ENCODE measurements around the gene PDGFA. TPM values are rescaled to one million over a fixed set of nuclear protein-coding genes. Genes with fewer than 3 reads are reported as not detected.

The PDGFA gene
- total RNA-seq, 3 donors from 2014 or later: 10.1 to 31.3 (median 21.8) TPM

- ATAC-seq (no peak), DNase-seq (no peak)
- Mint-ChIP-seq H3K4me1 (ENCODE audit: low read depth) (no peaks in the 10 kb centered on the region), H3K36me3 (ENCODE audit: insufficient read depth) (no peaks in the 10 kb centered on the region), H3K27me3 (ENCODE audit: low read depth) (no peaks in the 10 kb centered on the region), H3K9me3 (no peaks in the 10 kb centered on the region), H3K4me3 (no peak overlapping the region)
These were observed 58.6 kb downstream of the PDGFA start for GRCh38 chr7:461117-461452.

GRCh38 chr7:460374-461116, 59.1 kb downstream of the PDGFA start:
- DNase-seq (no peak), ATAC-seq (no peak)
- H3K36me3 Mint-ChIP-seq (ENCODE audit: insufficient read depth): no peaks in the 10 kb centered on the region
- no peaks in the 10 kb centered on the region for H3K27me3 Mint-ChIP-seq (ENCODE audit: low read depth)
- no peaks in the 10 kb centered on the region for H3K9me3 Mint-ChIP-seq
- H3K4me1 Mint-ChIP-seq (ENCODE audit: low read depth): no peaks in the 10 kb centered on the region
- H3K4me3 Mint-ChIP-seq: no peak overlapping the region

GRCh38 chr7:459584-460373, 59.9 kb downstream of the PDGFA start:
- Mint-ChIP-seq H3K4me1 (ENCODE audit: low read depth) (no peaks in the 10 kb centered on the region), H3K27me3 (ENCODE audit: low read depth) (no peaks in the 10 kb centered on the region), H3K36me3 (ENCODE audit: insufficient read depth) (no peaks in the 10 kb centered on the region), H3K4me3 (no peak overlapping the region), H3K9me3 (no peaks in the 10 kb centered on the region)
- ATAC-seq: no peak
- no peak for DNase-seq

DNA sequence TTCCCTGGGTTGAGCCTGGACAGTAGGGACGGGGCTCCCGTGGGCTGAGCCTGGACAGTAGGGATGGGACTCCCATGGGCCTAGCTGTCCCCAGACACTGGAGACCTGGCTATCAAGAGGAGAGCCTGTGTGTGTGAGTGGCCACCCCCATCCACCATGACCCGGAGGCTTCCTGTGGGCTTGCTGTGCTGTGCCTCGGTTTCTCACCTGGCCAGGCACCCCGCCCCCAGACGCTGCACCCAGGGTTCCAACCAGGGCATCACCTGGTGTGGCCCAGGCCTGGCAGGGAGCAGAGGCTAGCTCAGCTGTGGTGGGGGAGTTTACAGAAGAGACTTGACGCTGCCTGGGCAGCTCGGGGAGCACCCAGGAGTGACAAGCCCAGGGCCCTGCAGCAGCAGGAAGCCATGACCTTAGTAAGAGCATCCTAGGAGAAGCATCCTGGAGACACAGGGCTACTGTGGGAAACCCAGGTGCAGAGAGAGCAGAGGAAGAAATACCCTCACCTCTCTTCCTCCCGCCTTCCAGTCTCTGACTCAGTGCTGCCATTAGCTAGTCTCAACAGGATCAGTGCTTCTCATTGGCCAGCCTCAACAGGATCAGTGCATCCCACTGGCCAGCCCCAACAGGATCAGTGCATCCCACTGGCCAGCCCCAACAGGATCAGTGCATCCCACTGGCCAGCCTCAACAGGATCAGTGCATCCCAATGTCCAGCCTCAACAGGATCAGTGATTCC, 61.0 kb downstream of the PDGFA start:
- Mint-ChIP-seq H3K36me3 (ENCODE audit: insufficient read depth) (no peaks in the 10 kb centered on the region), H3K9me3 (no peaks in the 10 kb centered on the region), H3K27me3 (ENCODE audit: low read depth) (no peaks in the 10 kb centered on the region), H3K4me1 (ENCODE audit: low read depth) (no peaks in the 10 kb centered on the region), H3K4me3 (no peak overlapping the region)
- ATAC-seq (no peak), DNase-seq (no peak)

DNA sequence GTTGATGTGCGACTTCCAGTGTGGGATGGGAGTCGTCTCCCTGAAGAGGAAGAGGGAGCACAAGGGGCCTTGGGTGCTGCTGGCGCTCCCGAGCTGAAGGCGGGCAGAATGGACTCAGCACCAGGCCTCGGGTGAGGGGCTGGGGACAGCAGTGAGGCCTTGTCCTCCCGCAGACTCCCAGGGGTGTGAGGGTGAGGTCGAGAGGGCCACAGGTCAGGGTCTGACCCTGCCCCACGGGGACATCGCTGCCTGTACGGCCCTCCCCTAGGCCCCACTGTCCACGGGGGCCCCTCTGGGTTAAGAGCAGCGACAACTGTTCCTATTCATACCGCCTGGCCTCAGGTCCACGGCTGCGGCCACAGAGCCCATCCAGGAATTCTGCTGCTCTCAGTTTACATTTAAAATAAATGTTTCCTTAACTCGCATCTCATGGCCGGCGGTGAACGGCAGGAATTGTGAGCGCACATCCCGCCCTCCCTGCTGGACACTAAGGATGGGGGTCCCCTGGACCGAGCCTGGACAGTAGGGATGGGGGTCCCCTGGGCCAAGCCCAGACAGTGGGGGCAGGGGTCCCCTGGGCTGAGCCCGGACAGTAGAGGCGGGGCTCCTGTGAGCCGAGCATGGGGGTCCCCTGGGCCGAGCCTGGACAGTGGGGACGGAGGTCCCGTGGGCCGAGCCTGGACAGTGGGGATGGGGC, 61.7 kb downstream of the PDGFA start:
- Mint-ChIP-seq H3K4me3 (no peak overlapping the region), H3K27me3 (ENCODE audit: low read depth) (no peaks in the 10 kb centered on the region), H3K9me3 (no peaks in the 10 kb centered on the region), H3K4me1 (ENCODE audit: low read depth) (no peaks in the 10 kb centered on the region), H3K36me3 (ENCODE audit: insufficient read depth) (no peaks in the 10 kb centered on the region)
- DNase-seq (no peak), ATAC-seq (no peak)

GRCh38 chr7:455110-455928, 64.3 kb downstream of the PDGFA start:
- no peak for DNase-seq
- Mint-ChIP-seq H3K4me3 (no peak overlapping the region), H3K9me3 (no peaks in the 10 kb centered on the region), H3K4me1 (ENCODE audit: low read depth) (peaks cover 11% of the 10 kb centered on the region), H3K27me3 (ENCODE audit: low read depth) (peaks cover 8% of the 10 kb centered on the region), H3K36me3 (ENCODE audit: insufficient read depth) (no peaks in the 10 kb centered on the region)
- ATAC-seq: no peak

GRCh38 chr7:454356-455109, 65.1 kb downstream of the PDGFA start:
- no peak for ATAC-seq
- Mint-ChIP-seq H3K27me3 (ENCODE audit: low read depth) (peaks cover 8% of the 10 kb centered on the region), H3K4me3 (no peak overlapping the region)

DNA sequence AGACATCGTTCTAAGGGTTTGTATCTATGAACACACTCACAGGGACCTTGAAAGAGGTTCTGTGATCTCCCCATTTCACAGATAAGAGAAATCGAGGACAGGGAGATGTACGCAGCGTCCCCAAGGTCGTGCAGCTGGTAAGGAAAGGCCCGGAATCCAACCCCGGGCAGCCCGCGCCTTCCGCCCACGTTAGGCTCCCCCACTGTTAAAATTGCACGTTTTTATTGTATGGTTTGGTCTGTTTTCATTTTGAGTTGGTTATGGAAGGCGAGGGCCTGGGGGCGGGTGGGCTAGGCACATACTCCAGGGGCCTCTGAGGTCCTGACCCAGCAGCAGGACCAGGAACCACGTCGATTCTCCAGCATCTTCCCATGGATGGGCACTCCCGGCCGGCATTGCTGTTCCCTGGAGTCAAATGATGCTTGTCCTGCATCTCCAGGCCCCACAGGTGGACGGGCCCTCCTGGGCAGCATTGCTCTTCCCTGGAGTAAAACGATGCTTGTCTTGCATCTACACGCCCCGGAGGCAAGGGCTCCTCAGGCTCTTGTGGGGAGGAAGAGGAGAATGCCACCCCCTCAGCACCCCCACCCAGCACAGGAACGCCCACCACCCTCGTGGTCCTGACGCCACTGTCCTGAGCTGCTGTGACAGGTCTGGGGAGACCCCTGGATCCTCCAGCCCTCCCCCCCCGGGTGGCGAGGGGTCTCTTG, 65.9 kb downstream of the PDGFA start:
- H3K27me3 Mint-ChIP-seq (ENCODE audit: low read depth): peaks cover 8% of the 10 kb centered on the region
- H3K4me3 Mint-ChIP-seq: no peak overlapping the region
- peaks cover 12% of the 10 kb centered on the region for H3K4me1 Mint-ChIP-seq (ENCODE audit: low read depth)
- ATAC-seq (no peak), DNase-seq (no peak)
- H3K9me3 Mint-ChIP-seq: no peaks in the 10 kb centered on the region
- no peaks in the 10 kb centered on the region for H3K36me3 Mint-ChIP-seq (ENCODE audit: insufficient read depth)

More at GRCh38 chr7:454356-455109, 65.1 kb downstream of the PDGFA start:
- H3K4me1 Mint-ChIP-seq (ENCODE audit: low read depth): peaks cover 11% of the 10 kb centered on the region
- H3K9me3 Mint-ChIP-seq: no peaks in the 10 kb centered on the region
- no peak for DNase-seq
- no peaks in the 10 kb centered on the region for H3K36me3 Mint-ChIP-seq (ENCODE audit: insufficient read depth)

DNA sequence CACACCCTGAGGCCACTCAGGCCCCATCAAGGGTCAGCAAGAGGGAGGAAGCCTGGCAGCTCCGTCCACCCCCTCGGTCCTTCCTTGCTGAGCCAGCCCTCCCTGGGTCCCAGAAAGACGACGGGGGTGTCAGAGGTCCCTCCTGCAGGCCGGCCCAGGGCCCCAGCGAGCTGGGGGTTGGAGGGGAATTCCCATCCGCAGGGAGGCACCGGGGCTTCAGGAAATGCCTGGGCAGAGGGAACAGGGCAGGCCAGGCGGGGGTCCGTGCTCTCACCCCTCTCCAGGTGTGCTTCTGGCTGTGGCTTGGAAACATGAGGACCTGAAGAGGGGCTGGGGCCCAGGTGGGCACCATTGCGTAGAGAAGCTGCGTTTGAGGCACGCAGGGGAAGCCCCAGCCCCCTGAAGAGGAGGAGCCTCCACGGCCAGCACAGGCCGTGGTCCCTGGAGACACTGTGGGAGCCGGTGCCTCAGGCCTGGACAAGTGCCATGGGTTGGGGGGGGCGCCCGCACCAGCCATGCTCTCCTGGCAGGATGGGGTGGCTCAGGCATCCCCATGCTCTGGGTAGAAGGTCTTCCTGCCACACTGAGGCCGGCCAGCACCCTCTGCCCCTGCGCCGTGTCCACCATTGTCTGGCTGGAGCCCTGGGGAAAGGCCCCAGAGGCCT, 66.7 kb downstream of the PDGFA start:
- peaks cover 12% of the 10 kb centered on the region for H3K4me1 Mint-ChIP-seq (ENCODE audit: low read depth)

DNA sequence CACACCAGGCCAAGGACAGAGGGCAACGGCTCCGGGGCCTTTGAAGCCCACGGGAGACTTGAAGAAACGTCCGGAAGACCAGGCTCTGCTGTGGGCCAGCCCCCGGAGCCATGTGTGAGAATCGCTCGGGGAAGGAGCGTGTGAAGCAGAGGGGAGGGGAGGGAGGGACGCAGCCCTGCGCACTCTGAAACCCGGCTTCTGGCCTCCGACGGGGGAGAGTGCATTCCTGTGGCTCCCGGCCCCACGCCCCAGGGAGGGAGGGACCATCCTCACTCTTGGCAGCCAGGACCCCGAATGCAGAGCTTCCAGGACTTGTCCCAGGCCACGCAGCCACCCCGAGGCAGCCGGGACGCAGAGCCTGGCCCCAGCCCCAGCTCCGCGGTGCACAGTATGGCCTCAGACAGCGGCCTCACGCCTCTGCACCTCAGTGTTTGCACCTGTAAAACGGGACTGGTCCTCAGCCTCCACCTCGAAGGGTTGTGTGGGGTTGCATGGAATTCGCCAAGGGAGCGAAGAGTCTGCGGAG, 67.4 kb downstream of the PDGFA start:
- Mint-ChIP-seq H3K27me3 (ENCODE audit: low read depth) (peaks cover 8% of the 10 kb centered on the region), H3K4me3 (no peak overlapping the region), H3K36me3 (ENCODE audit: insufficient read depth) (no peaks in the 10 kb centered on the region), H3K4me1 (ENCODE audit: low read depth) (peaks cover 12% of the 10 kb centered on the region), H3K9me3 (no peaks in the 10 kb centered on the region)
- DNase-seq: no peak
- peak in 1 of 2 donors; percentile 13 for ATAC-seq

More for the DNA sequence above, 66.7 kb downstream of the PDGFA start:
- DNase-seq: no peak
- no peaks in the 10 kb centered on the region for H3K9me3 Mint-ChIP-seq
- no peak for ATAC-seq
- H3K36me3 Mint-ChIP-seq (ENCODE audit: insufficient read depth): no peaks in the 10 kb centered on the region
- peaks cover 8% of the 10 kb centered on the region for H3K27me3 Mint-ChIP-seq (ENCODE audit: low read depth)
- no peak overlapping the region for H3K4me3 Mint-ChIP-seq

DNA sequence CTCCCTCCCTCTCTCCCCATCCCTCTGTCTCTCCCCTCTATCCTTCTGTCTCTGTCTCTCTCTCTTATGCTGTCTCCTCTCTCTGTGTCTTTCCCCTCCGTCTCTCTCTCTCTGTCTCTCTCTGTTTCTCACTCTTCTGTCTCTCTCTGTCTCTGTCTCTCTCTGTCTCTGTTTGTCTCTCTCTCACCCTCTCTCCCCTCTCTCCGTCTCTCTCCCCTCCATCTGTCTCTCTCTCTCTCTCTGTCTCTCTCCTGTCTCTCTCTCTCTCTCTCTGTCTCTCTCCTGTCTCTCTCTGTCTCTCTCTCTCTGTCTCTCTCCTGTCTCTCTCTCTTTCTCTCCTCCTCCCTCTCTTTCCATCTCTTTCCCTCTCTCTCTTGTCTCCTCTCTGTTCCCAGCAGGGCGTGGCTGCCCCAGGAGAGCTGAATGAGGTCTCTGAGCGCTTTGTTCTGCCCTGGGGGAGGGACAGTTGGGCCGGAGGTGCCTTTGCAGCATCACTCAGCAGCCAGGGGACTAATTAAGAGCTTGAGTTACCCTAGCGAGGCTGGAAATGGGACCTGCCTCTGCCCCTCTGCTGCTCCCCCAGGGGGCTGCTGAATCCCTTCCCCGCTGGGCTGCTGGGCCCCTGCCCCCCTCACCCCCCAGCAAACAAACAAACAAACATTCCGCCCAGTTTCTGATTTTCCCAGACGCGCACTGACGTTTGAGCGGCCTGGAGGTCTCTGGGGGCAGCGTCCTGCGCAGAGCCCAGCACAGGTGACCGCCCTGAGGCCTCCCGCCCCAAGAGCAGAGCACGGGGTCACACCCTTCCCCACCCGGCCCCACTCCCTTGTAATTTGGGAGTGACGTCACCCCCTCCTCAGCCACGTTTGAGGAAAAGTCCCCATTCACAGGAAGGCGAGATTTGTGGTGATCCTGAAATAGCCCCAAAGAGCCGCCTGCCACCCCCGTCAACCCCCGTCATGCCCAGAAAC, 68.1 kb downstream of the PDGFA start:
- no peak for ATAC-seq
- peaks cover 12% of the 10 kb centered on the region for H3K4me1 Mint-ChIP-seq (ENCODE audit: low read depth)
- no peaks in the 10 kb centered on the region for H3K36me3 Mint-ChIP-seq (ENCODE audit: insufficient read depth)
- no peak for DNase-seq
- H3K4me3 Mint-ChIP-seq: no peak overlapping the region
- no peaks in the 10 kb centered on the region for H3K9me3 Mint-ChIP-seq
- H3K27me3 Mint-ChIP-seq (ENCODE audit: low read depth): peaks cover 8% of the 10 kb centered on the region

Measured in activated T-cell treated with anti-CD3 and anti-CD28 coated beads, Interleukin-2, amount 50 U/mL, for 4 hours (primary cell).